Measurements from ENCODE around the gene C10orf71.

C10orf71 gene

GRCh38 chr10:49370326-49371100, 71.5 kb downstream of the C10orf71 start:
- no peak for DNase-seq (ENCODE audit: low spot score)
- no peak for TF ChIP-seq CTCF (IDR thresholded peaks at IDR 0.05; ENCODE audit: extremely low read depth, missing control alignments)

GRCh38 chr10:49371967-49372366, 73.0 kb downstream of the C10orf71 start:
- no peak for TF ChIP-seq CTCF (IDR thresholded peaks at IDR 0.05; ENCODE audit: extremely low read depth, missing control alignments)
- DNase-seq (ENCODE audit: low spot score) = no peak

GRCh38 chr10:49373361-49373760, 74.4 kb downstream of the C10orf71 start:
- no peak for DNase-seq (ENCODE audit: low spot score)
- TF ChIP-seq CTCF (IDR thresholded peaks at IDR 0.05; ENCODE audit: extremely low read depth, missing control alignments) = no peak

GRCh38 chr10:49374740-49375139, 75.8 kb downstream of the C10orf71 start:
- no peak for DNase-seq (ENCODE audit: low spot score)
- TF ChIP-seq CTCF (IDR thresholded peaks at IDR 0.05; ENCODE audit: extremely low read depth, missing control alignments) = no peak

- no peak for DNase-seq (ENCODE audit: low spot score)
- TF ChIP-seq CTCF (IDR thresholded peaks at IDR 0.05; ENCODE audit: extremely low read depth, missing control alignments) = no peak
These were observed 76.6 kb downstream of the C10orf71 start for GRCh38 chr10:49375611-49376010.
